Hindlimb muscle (tissue), 1 donor: ENCODE results near the gene THEM4. TPM values are rescaled to one million over a fixed set of nuclear protein-coding genes. Genes with fewer than 3 reads are reported as not detected.

Experiments used
- DNase-seq: peaks from one replicate; pipeline ENCODE4 v3.0.0-alpha.2; 2013
- polyA plus RNA-seq: library from polyadenylated mRNA; unstranded; fragments of 120-200 nt; gene quantifications from one replicate; pipeline ENCODE4 v1.2.1, GENCODE V29; 2013; ENCODE audit not compliant: insufficient read length

Gene THEM4
- 15.0 TPM for polyA plus RNA-seq

GRCh38 chr1:151909167-151910149 is at the start of gene THEM4:
THEM4 (minus strand) TSS chr1:151909511; CDS start chr1:151909458, 53 bp downstream.
- peak; percentile 94 for DNase-seq

- DNase-seq: no peak
Measured at GRCh38 chr1:151958959-151959358, 49.6 kb upstream of the THEM4 start.

DNA sequence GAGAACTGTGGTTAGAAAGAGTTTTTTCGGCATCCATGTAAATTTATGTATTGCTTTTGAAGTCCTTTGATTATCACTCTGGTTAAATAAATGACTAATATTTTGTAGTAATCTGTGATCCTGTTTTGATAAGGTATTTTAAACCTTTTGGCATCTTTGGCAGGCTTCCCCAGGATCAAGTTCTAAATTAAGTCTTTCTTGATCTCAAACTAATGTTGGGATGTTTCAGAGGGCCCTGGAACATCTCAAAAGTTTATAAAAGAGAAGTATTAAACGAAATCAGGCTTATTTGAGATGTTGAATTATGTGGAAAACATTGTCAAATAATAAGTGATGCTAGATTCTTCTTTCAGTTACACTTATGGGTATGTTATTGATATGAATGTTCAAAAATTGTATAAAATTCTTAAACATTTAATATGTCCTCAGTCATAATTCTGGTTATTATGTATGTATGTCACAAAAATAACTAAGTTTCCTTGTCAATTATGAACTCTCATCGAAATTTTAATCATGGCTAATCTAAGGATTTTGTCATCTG is 47.7 kb upstream of the THEM4 start:
- no peak for DNase-seq

- DNase-seq: no peak
Measured at GRCh38 chr1:151953409-151954094, 44.2 kb upstream of the THEM4 start.

DNA sequence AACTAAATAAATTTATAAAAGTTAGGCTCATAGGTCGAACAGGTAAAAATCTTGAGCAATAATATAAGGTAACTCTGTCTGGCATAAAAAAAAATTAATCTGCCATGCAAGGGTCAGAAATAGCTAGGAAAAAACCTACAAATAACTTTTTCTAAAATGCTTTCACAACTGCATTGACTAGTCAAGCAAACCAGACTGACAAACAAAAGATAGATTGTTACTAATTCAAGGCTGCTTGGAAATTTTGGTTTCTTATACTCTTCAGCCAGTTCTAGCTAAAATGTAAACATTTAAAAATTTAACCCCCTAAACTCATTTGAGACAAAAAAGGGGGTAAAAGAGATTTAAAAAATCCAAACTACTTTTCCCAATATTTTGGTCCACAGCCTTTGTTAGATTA is 43.5 kb upstream of the THEM4 start:
- DNase-seq: no peak

GRCh38 chr1:151949371-151950193 is 40.3 kb upstream of the THEM4 start:
- DNase-seq: no peak

- no peak for DNase-seq
Measured at GRCh38 chr1:151948506-151948905, 39.2 kb upstream of the THEM4 start.

DNA sequence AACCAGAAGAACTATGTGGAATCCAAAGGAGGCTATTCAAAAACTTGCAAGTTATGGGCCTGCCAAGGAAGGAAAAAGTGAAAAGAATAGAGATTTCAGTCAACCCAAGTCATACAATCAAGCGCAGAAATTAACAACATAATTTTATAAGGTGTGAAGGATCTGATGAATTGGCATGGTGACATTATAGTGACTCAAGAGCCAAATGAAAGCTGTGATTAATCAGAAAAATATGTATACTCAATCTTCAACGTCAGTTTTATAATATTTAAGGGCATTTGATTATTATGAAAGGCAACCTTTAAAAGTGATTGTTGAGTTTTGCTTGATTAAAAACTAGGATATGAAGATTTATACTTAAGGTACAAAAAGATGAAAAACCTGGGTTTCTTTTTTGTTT is 37.8 kb upstream of the THEM4 start:
- no peak for DNase-seq

GRCh38 chr1:151945725-151946722 is 36.7 kb upstream of the THEM4 start:
- peak; percentile 75 for DNase-seq

DNA sequence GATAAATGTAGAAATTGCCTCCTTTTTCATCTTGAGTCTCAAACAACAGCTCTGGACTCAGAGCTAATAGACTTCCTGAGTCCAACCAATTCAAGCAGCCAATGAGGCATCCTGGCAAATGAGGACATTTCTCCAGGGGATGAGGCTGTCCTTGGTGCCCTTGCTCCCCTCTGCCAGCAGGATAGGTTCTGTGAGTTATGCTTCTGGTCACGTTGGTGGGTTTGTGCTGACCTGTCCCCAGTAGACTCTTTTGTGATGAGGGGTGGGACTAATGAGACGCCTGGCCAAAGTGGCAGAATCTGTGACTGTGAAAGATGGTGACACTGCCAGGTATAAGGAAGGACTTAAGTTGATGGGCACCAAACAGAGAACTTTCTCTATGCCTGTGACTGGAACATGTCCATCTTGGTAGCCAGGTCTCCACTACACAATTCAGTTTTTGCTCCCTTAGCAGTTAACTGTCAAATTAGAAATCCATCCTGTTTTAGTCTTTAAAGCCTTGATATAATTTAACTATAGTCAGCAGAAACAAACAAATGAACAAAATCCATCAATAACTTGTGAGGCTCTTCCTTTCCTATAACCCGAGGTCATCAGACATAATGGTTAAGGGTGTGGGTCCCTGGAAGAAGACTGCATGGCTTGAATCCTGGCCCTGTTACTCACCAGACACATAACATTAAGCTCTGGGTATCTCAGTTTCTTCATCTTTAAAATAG is 35.7 kb upstream of the THEM4 start:
- no peak for DNase-seq

DNA sequence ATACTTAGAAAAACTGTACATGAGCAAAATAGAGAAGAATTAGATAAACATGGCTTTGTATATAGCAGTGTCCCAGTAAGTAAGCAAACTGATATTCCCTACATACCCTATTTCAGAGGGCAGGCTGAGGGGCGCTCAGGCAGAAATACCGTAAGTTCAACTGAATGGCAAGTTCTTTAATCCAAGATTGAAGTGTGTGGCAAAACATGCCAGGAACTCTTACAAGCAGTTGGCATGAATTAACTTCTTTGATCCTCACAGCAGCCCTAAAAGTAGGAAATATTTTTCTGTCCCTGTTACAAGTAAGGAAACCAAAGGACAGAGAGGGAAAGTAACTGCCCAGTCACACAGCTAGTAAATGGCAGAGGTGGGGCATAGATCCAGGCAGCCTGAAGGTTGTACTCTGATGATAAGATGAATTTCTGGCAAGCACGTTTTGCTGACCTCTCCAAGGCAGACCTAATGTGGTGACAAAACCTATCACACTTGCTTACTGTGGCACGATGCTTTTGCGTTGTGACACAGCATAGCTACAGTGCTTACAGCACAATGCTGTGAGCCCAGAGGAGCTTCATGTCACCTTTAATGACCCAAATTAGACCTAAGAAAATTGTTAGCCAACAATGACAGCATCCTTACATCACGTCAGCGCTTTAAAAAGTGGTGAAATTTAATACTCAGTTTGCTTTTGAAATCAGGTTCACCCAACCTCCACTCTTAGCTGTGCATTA is 35.0 kb upstream of the THEM4 start:
- no peak for DNase-seq

GRCh38 chr1:151943591-151943990 is 34.3 kb upstream of the THEM4 start:
- no peak for DNase-seq

DNA sequence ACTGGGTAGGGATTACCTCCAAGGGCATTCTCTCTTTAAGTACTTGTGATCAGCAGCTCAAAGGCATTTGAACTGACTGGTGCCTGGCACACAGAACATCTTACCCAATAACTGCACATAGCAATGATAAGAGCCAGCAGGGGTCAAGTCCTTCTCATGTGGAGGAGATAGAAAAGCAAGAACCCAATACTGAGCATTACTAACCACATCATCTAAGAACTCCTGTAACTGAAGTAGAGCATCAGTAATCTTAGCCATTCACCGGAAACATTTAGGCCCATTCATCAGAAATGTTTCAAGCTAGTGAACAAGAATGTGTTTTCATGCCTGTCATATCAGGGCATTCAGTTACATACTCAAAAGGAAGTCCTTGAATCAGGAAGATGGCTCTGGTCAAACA is 33.6 kb upstream of the THEM4 start:
- DNase-seq: no peak

DNA sequence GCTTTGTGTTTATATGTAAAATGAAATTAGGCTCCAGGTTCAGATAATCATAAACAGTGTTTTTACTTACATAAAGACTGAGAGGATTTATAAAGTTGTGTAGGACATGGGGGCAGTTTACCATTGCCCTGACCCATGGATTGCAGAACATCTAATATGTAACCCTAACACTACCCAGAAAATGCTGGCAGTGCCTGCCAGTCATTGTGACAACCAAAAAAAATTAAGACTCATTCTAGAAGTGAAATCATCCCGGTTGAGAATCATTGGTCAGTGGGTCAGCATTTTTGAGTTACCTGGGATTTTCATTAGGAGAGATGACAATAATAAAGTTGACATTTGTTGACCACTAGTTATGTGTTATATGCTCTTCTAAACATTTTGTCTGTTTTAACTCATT is 31.2 kb upstream of the THEM4 start:
- DNase-seq: no peak

- DNase-seq: no peak
Measured at GRCh38 chr1:151939779-151940178, 30.5 kb upstream of the THEM4 start.

DNA sequence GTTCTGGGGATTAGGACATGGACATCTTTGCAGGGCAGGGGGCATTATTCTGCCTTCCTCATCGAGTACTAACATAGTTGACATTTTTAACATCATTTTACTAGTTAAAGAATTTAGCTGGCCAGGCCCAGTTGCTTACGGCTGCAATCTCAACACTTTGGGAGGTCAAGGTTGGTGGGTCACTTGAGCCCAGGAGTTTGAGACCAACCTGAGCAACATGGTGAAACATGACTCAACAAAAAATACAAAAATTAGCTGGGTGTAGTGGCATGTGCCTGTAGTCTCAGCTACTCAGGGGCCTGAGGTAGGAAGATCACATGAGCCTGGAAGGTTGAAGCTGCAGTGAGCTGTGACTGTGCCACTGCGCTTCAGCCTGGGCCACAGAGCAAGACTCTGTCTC is 29.8 kb upstream of the THEM4 start:
- no peak for DNase-seq

DNA sequence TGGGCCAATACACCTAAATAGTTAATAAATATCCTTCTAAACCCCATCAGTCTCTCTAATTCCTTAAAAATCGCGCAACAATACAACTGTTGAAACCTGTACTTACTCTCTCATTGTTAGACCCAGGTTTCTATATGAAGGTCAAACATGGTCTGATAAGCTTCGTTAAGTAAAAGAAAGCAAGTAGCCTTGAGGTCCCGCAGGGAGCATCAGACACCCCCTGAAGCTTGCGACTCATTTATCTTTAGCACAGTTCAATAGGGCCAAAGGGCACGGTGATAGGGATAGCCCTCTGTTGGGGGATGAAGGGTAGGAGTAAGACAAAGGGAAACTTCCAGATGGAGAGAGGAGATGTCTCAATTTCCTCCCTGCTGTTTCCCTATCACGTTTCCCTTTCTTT is 27.3 kb upstream of the THEM4 start:
- no peak for DNase-seq

DNA sequence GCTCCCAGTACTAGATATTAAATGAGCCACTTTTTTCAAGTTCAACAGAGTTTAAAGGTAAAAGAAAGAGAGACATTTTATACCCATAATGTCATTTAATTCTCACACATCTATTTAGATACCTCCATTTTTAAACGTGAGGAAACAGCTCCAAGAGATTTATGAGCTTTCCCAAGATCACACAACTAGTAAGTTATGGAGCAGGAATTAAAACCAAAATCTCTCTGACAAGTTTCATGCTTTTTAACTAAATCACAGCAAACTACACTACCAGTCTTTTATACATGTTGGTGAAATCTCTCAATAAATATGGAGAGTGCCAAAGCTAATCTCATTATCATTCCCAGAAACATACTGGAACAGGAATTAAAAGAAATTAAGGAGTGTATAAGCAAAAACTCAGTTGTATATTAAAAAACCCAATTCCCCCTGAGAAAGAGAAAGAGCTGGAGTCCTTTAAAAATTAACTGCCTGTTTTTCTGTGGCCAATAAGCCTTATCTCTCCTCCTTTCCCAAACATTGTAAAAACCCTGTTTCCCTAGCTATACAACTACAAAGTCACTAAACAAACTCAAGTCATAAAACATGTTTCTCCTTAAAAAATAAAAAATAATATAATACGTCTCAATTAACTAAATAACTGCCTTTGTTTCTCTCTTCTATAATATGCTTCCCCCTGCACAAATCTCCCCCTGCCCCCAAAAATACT is 26.7 kb upstream of the THEM4 start:
- no peak for DNase-seq

GRCh38 chr1:151935154-151935553 is 25.8 kb upstream of the THEM4 start:
- DNase-seq: no peak
